ENCODE measurements around the gene SPTB. TPM values are rescaled to one million over a fixed set of nuclear protein-coding genes. Genes with fewer than 3 reads are reported as not detected.

The SPTB gene
- total RNA-seq, 4 donors from 2014 or later, result 0.13 to 3.8 (median 1.5) TPM

- no peak for TF ChIP-seq POLR2A (IDR thresholded peaks at IDR 0.05)
- TF ChIP-seq CTCF (IDR thresholded peaks at IDR 0.05), result no peak
- no peak for DNase-seq
- WGBS, 2 donors, result 47 to 50% methylated on average over 3 of the region's 3 CpGs
Observed at GRCh38 chr14:64758025-64758521, 121.6 kb downstream of the SPTB start.

DNA sequence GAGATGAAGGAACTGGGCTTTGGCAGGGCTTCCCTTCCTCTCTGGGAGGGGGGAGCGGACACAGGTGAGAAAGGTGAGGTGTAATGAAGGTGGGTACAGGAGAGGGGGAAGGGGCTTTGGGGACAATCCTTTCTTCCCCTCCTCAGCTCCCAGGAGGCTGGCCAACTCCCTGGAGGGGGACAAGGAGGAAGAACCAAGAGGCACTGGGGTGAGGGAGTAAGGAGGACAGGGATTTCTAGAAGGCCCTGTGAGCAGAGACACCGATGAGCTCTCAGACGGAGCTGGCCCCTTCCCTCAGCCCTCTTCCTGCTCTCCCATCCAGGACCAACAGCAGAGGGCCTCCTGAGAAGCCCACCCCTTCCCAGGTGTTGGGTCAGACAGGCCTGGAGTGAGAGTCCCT, 122.1 kb downstream of the SPTB start:
- H3K27me3 ChIP-seq, result peaks cover 0 to 2% (median 0%) of the 10 kb centered on the region in 4 donors
- H3K36me3 ChIP-seq, result no peaks in the 10 kb centered on the region
- no peak overlapping the region for H3K4me3 ChIP-seq
- peaks cover 30 to 72% (median 40%) of the 10 kb centered on the region in 3 donors for H3K4me1 ChIP-seq
- intact Hi-C loops (cut with DNase I), result no loop called here
- H3K9me3 ChIP-seq, result no peaks in the 10 kb centered on the region
- no peak for TF ChIP-seq CTCF (IDR thresholded peaks at IDR 0.05)
- no peak for TF ChIP-seq POLR2A (IDR thresholded peaks at IDR 0.05)
- peak overlapping the region in 3 of 4 donors; percentile 5 to 35 (median 14) for H3K27ac ChIP-seq
- WGBS, 2 donors, result 61 to 93% methylated on average over 2 to 3 of the region's 3 CpGs
- no peak for DNase-seq

More at GRCh38 chr14:64758025-64758521, 121.6 kb downstream of the SPTB start:
- Histone ChIP-seq H3K27ac (peak overlapping the region; percentile 5 to 35 (median 14)), H3K9me3 (no peaks in the 10 kb centered on the region), H3K36me3 (no peaks in the 10 kb centered on the region), H3K27me3 (peaks cover 0 to 2% (median 0%) of the 10 kb centered on the region in 4 donors), H3K4me1 (peaks cover 35 to 76% (median 43%) of the 10 kb centered on the region in 3 donors), H3K4me3 (no peak overlapping the region)
- intact Hi-C loops (cut with DNase I), result no loop called here

GRCh38 chr14:64756712-64757111, 123.0 kb downstream of the SPTB start:
- no peak overlapping the region for H3K27ac ChIP-seq
- H3K4me1 ChIP-seq, result peaks cover 23 to 63% (median 31%) of the 10 kb centered on the region in 3 donors

DNA sequence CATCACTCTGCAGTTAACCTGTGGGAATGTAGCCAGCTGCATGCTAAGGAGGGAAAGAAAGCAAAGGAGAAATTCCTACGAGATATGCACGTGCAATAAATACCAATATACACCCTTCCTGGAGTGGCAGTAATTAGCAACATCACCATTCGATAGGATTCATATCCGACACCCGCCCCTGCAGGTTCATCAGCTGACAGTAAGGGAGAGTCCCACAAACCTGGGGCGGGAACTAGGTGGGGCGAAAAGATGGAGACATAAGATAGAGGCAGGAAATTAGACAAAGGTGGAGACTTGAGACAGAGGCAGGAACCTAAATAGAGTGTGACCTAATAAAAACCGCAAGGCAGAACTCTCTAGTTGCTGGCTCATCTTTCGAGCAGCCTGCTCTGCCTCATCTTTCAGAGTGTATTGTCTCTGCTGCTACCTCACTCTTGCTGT, 123.9 kb downstream of the SPTB start:
- Histone ChIP-seq H3K4me3 (no peak overlapping the region), H3K4me1 (peaks cover 18 to 54% (median 24%) of the 10 kb centered on the region in 3 donors), H3K27ac (peak overlapping the region in 2 of 4 donors; percentile 25 to 49), H3K27me3 (peaks cover 0 to 2% (median 0%) of the 10 kb centered on the region in 4 donors), H3K9me3 (no peaks in the 10 kb centered on the region), H3K36me3 (no peaks in the 10 kb centered on the region)
- no peak for DNase-seq
- 25 to 35% methylated on average over 5 to 8 of the region's 9 CpGs for WGBS, 2 donors
- intact Hi-C loops (cut with DNase I), result no loop called here
- TF ChIP-seq CTCF (IDR thresholded peaks at IDR 0.05), result no peak
- no peak for TF ChIP-seq POLR2A (IDR thresholded peaks at IDR 0.05)

More at GRCh38 chr14:64756712-64757111, 123.0 kb downstream of the SPTB start:
- no peak overlapping the region for H3K4me3 ChIP-seq
- H3K27me3 ChIP-seq, result peaks cover 0 to 2% (median 0%) of the 10 kb centered on the region in 4 donors
- no peak for DNase-seq
- no peaks in the 10 kb centered on the region for H3K9me3 ChIP-seq
- intact Hi-C loops (cut with DNase I), result no loop called here
- WGBS, 2 donors, result 92 to 97% methylated on average over 3 of the region's 5 CpGs
- H3K36me3 ChIP-seq, result no peaks in the 10 kb centered on the region
- TF ChIP-seq CTCF (IDR thresholded peaks at IDR 0.05) (no peak), POLR2A (IDR thresholded peaks at IDR 0.05) (no peak)

DNA sequence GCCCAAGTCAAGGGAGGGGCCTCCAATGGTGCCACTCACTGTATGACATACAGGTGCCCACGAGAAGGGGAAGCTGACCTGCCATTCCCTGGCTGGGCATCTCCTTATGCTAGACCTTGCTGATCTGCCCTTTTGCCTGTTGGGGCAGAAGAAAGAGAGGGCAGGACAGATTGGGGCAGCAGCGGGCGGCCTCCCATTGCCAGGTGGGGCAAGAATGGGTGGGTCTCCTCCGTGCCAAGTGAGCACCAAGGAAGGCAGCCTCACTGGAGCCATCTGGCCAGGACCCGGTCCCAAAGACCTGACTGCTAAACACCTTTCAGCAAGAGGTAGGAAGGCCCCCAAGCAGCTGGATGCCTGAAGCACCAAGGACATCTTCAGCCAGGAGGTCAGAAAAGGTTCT, 125.0 kb downstream of the SPTB start:
- DNase-seq, result no peak
- 64 to 73% methylated on average over 2 to 3 of the region's 5 CpGs for WGBS, 2 donors
- no peaks in the 10 kb centered on the region for H3K9me3 ChIP-seq
- H3K4me3 ChIP-seq, result no peak overlapping the region
- peaks cover 0 to 9% (median 0%) of the 10 kb centered on the region in 3 donors for H3K36me3 ChIP-seq
- no peak overlapping the region for H3K27ac ChIP-seq
- peaks cover 18 to 48% (median 24%) of the 10 kb centered on the region in 3 donors for H3K4me1 ChIP-seq
- intact Hi-C loops (cut with DNase I), result no loop called here
- TF ChIP-seq CTCF (IDR thresholded peaks at IDR 0.05) (no peak), POLR2A (IDR thresholded peaks at IDR 0.05) (no peak)
- peaks cover 0 to 2% (median 0%) of the 10 kb centered on the region in 4 donors for H3K27me3 ChIP-seq

Measured in esophagus squamous epithelium (tissue), 5 donors.